22Rv1 (cell line): Measurements from ENCODE around the gene AGER.

Experiments
- ZFX ChIP-seq: fragments of 450-650 bp; IDR thresholded peaks from 2 replicates; pipeline ENCODE4 v1.6.1; 2017; ENCODE audit warnings: antibody characterized with exemption, borderline replicate concordance
- TF ChIP-seq, protein P1 (sequence below): fragments of 450-650 bp; IDR thresholded peaks from 2 replicates; pipeline ENCODE4 v1.5.1; 2017; ENCODE audit warnings: mild to moderate bottlenecking

DNA sequence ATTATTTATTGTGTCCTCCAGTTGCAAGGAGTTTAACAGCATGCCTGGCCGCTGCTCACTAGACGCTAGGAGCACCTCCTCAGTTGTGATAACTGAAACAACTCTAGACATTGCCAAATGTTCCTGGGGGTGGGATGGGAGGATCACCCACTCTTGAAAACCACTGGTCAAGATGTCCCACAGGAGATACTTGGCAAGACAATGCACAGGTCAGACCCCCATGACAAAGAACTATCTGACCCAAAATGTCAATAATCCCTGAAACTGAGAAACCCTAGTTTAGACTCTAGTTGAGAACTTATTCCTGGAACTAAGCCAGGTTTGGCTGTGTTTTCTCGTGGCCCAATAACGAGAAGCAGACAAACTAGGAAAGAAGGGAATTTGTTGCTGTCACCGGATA, 44.5 kb downstream of the AGER start:
- TF ChIP-seq, protein P1, sequence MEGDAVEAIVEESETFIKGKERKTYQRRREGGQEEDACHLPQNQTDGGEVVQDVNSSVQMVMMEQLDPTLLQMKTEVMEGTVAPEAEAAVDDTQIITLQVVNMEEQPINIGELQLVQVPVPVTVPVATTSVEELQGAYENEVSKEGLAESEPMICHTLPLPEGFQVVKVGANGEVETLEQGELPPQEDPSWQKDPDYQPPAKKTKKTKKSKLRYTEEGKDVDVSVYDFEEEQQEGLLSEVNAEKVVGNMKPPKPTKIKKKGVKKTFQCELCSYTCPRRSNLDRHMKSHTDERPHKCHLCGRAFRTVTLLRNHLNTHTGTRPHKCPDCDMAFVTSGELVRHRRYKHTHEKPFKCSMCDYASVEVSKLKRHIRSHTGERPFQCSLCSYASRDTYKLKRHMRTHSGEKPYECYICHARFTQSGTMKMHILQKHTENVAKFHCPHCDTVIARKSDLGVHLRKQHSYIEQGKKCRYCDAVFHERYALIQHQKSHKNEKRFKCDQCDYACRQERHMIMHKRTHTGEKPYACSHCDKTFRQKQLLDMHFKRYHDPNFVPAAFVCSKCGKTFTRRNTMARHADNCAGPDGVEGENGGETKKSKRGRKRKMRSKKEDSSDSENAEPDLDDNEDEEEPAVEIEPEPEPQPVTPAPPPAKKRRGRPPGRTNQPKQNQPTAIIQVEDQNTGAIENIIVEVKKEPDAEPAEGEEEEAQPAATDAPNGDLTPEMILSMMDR, result no peak
- TF ChIP-seq ZFX, result no peak
